Fibroblast of skin of scalp (primary cell): ENCODE measurements around the gene EVX2.

Source experiments
- DNase-seq: peaks from one replicate; pipeline ENCODE4 v3.0.0-alpha.2; 2013

EVX2 gene

GRCh38 chr2:176081837-176082524 lies 1.8 kb downstream of the EVX2 start:
- DNase-seq, result no peak

GRCh38 chr2:176081376-176081836 lies 2.4 kb downstream of the EVX2 start:
- no peak for DNase-seq

- DNase-seq, result no peak
These were observed 3.0 kb downstream of the EVX2 start for GRCh38 chr2:176080540-176081375.

- peak; percentile 58 for DNase-seq
These were observed 3.8 kb downstream of the EVX2 start for GRCh38 chr2:176079831-176080539.

GRCh38 chr2:176079285-176079830 lies 4.4 kb downstream of the EVX2 start:
- DNase-seq, result no peak

- no peak for DNase-seq
These were observed 5.0 kb downstream of the EVX2 start for GRCh38 chr2:176078541-176079284.

- no peak for DNase-seq
These were observed 7.0 kb downstream of the EVX2 start for GRCh38 chr2:176076796-176077195.

- no peak for DNase-seq
These were observed 7.7 kb downstream of the EVX2 start for GRCh38 chr2:176076063-176076462.

GRCh38 chr2:176075481-176075880 lies 8.3 kb downstream of the EVX2 start:
- no peak for DNase-seq

GRCh38 chr2:176074919-176075425 lies 8.8 kb downstream of the EVX2 start:
- no peak for DNase-seq

- DNase-seq, result no peak
These were observed 10.5 kb downstream of the EVX2 start for GRCh38 chr2:176072951-176073904.

GRCh38 chr2:176072292-176072669 lies 11.5 kb downstream of the EVX2 start:
- no peak for DNase-seq

GRCh38 chr2:176071330-176072291 lies 12.2 kb downstream of the EVX2 start:
- no peak for DNase-seq

- DNase-seq, result no peak
These were observed 15.3 kb downstream of the EVX2 start for GRCh38 chr2:176068419-176068832.

GRCh38 chr2:176067589-176068418 lies 16.0 kb downstream of the EVX2 start:
- no peak for DNase-seq

GRCh38 chr2:176066645-176067588 lies 16.8 kb downstream of the EVX2 start:
- DNase-seq, result no peak

GRCh38 chr2:176063958-176064357 lies 19.8 kb downstream of the EVX2 start:
- DNase-seq, result no peak
